GM12878 (cell line): ENCODE results near the gene LMBRD1. TPM values are rescaled to one million over a fixed set of nuclear protein-coding genes. Genes with fewer than 3 reads are reported as not detected.

Experiments used
- ATAC-seq: fragments of 200-7000 bp; cut with Tn5 transposase; 3 replicates; pipeline ENCODE4 v1.9.1; 2020; ENCODE audit warnings: mild to moderate bottlenecking, moderate library complexity
- BruUV-seq: library from RNA; stranded (reverse); fragments of 400-500 nt; replicated peaks from 2 replicates; lab custom pipeline; 2021; lab: Mats Ljungman, UMichigan
- CTCF ChIA-PET: fragments of 300-600 bp; sonication (Branson Sonifier 250); formaldehyde crosslinking; extraction: SDS; loops from one replicate; lab custom pipeline; 2021; ENCODE audit warnings: inconsistent platforms; lab: Yijun Ruan, JAX
- POLR2A ChIA-PET: fragments of 350-600 bp; formaldehyde crosslinking; extraction: SDS; loops from one replicate; lab custom pipeline; 2021; ENCODE audit warnings: inconsistent platforms; lab: Charles Lee
- RAD21 ChIA-PET: fragments of 300-600 bp; sonication (Branson Sonifier 250); formaldehyde crosslinking; loops from one replicate; lab custom pipeline; 2023; ENCODE audit warnings: antibody characterized with exemption; ENCODE audit not compliant: unreplicated experiment; lab: Charles Lee
- SMC1A ChIA-PET: fragments of 300-600 bp; sonication (Branson Sonifier 250); formaldehyde crosslinking; loops from one replicate; lab custom pipeline; 2023; ENCODE audit not compliant: unreplicated experiment, uncharacterized antibody; lab: Charles Lee
- DNase-seq: peaks from one replicate; pipeline ENCODE4 v3.0.0-alpha.2; 2011; ENCODE audit warnings: low read depth, low spot score
- FAIRE-seq: peaks from 3 replicates; lab custom pipeline; 2011; peaks lifted over from hg19 to GRCh38; lab: Jason Lieb, UNC
- H2AFZ ChIP-seq: 2 replicates; pipeline ENCODE4 v1.6.0; 2011; ENCODE audit warnings: low read depth, low read length, control low read depth; ENCODE audit not compliant: control insufficient read depth
- H3K27ac ChIP-seq: 2 replicates; pipeline ENCODE4 v1.5.1; 2011; ENCODE audit warnings: control low read depth; ENCODE audit not compliant: control insufficient read depth, insufficient read depth
- H3K27me3 ChIP-seq, 2 experiments: replicated peaks in 1 of 2; 2 replicates each; pipeline versions ENCODE4 v1.6.0 to v1.6.1; 2011; ENCODE audit warnings: low read length in 1 of 2; ENCODE audit not compliant: control insufficient read depth in 2 of 2, insufficient read depth in 2 of 2
- H3K36me3 ChIP-seq, 2 experiments: 2 replicates each; pipeline ENCODE4 v1.5.1; 2011; ENCODE audit warnings: low read length in 1 of 2; ENCODE audit not compliant: control insufficient read depth in 2 of 2, insufficient read depth in 2 of 2
- H3K4me1 ChIP-seq: 2 replicates; pipeline ENCODE4 v1.6.1; 2011; ENCODE audit warnings: mild to moderate bottlenecking, low read length, moderate library complexity, mixed read lengths; ENCODE audit not compliant: control insufficient read depth, insufficient read depth
- H3K4me2 ChIP-seq: 2 replicates; pipeline ENCODE4 v1.6.0; 2011; ENCODE audit warnings: control low read depth; ENCODE audit not compliant: control insufficient read depth, insufficient read depth
- H3K4me3 ChIP-seq: fragments of 200-600 bp; sonication (generic); 2 replicates; pipeline ENCODE4 v1.5.1; 2016
- H3K79me2 ChIP-seq: 2 replicates; pipeline ENCODE4 v1.6.0; 2011; ENCODE audit warnings: low read length; ENCODE audit not compliant: control insufficient read depth, insufficient read depth
- H3K9ac ChIP-seq: 2 replicates; pipeline ENCODE4 v1.8.0; 2011; ENCODE audit warnings: low read length, control low read depth, mixed read lengths; ENCODE audit not compliant: control insufficient read depth, insufficient read depth
- H3K9me3 ChIP-seq: replicated peaks from 3 replicates; pipeline ENCODE4 v1.5.1; 2011; ENCODE audit warnings: mild to moderate bottlenecking, low read length; ENCODE audit not compliant: control insufficient read depth, insufficient read depth
- H4K20me1 ChIP-seq: 2 replicates; pipeline ENCODE4 v1.6.0; 2011; ENCODE audit not compliant: control insufficient read depth, insufficient read depth
- CEBPB ChIP-seq, 2 experiments: fragments of 150-350 bp in 1 of 2; IDR thresholded peaks; 2 replicates each; pipeline ENCODE4 v1.6.1; 2012 to 2014; ENCODE audit warnings: low read depth in 2 of 2, low read length in 2 of 2, borderline replicate concordance in 1 of 2, inconsistent platforms in 1 of 2
- EED ChIP-seq: sonication (generic); IDR thresholded peaks from 2 replicates; pipeline ENCODE4 v1.6.1; 2016; ENCODE audit warnings: antibody characterized with exemption, low read depth
- HDAC6 ChIP-seq: fragments of 200-600 bp; sonication (generic); IDR thresholded peaks from one replicate; pipeline ENCODE4 v1.8.0; 2017; ENCODE audit warnings: antibody characterized with exemption; ENCODE audit not compliant: unreplicated experiment
- NRF1 ChIP-seq: conservative IDR thresholded peaks from 2 replicates; pipeline ENCODE4 v1.6.1; 2011; ENCODE audit warnings: mild to moderate bottlenecking, low read depth, low read length, improper control_type of control experiment
- RELA ChIP-seq: fragments of 450-650 bp; IDR thresholded peaks from 2 replicates; pipeline ENCODE4 v1.8.0; 2014; ENCODE audit warnings: borderline replicate concordance; ENCODE audit not compliant: partially characterized antibody
- RUNX3 ChIP-seq: IDR thresholded peaks from 2 replicates; pipeline ENCODE4 v1.6.1; 2012; ENCODE audit warnings: low read length, inconsistent platforms
- TCF12 ChIP-seq: IDR thresholded peaks from 2 replicates; pipeline ENCODE4 v1.6.1; 2011; ENCODE audit warnings: low read depth, mild to moderate bottlenecking, low read length
- ZNF207 ChIP-seq: fragments of 450-650 bp; IDR thresholded peaks from 2 replicates; pipeline ENCODE4 v1.6.1; 2014; ENCODE audit warnings: antibody characterized with exemption, mild to moderate bottlenecking, borderline replicate concordance
- ZNF384 ChIP-seq: IDR thresholded peaks from 2 replicates; pipeline ENCODE4 v1.6.1; 2012; ENCODE audit warnings: low read depth, mild to moderate bottlenecking, low read length, improper control_type of control experiment, borderline replicate concordance
- WGBS: methylation state at CpG from one replicate; pipeline ENCODE4 v1.1.6; 2016; ENCODE audit warnings: low lambda C conversion rate; ENCODE audit not compliant: insufficient replicate concordance, insufficient coverage; ENCODE audit errors: missing lambda C conversion rate; 5-methylcytosine and 5-hydroxymethylcytosine counted together
- in situ Hi-C: fragments of 300-500 bp; cut with MboI; formaldehyde crosslinking; loops from 9 replicates; pipeline ENCODE4 v1.14.3; 2018; ENCODE audit warnings: mixed read lengths
- intact Hi-C: fragments of 100-400 bp; cut with micrococcal nuclease; formaldehyde crosslinking; loops from one replicate; pipeline ENCODE4 v1.14.2; 2022; ENCODE audit not compliant: unreplicated experiment
- polyA plus RNA-seq, 11 experiments: library from polyadenylated mRNA; depleted of rRNA in 4 of 11; unstranded in 6 of 11; stranded (reverse) in 5 of 11; fragments of >200 nt; fragmentation: Nextera tagmentation in 4 of 11; fragmentation: Illumina TruSeq in 1 of 11; extraction: Ambion mirVana in 4 of 11; extraction: Trizol in 1 of 11; gene quantifications; 1 replicate in 1 of 11; 2 replicates in 10 of 11; pipeline versions ENCODE4 v1.2.1 to v1.2.3, GENCODE V29; 2011 to 2016; ENCODE audit warnings: inconsistent platforms in 2 of 11, missing spikeins in 2 of 11, low read depth in 1 of 11
- total RNA-seq, 4 experiments: library from RNA; depleted of rRNA in 3 of 4; stranded (reverse); fragments of >200 nt in 3 of 4; fragmentation: Illumina TruSeq in 1 of 4; extraction: Trizol in 1 of 4; gene quantifications; 2 replicates each; pipeline versions ENCODE4 v1.2.1 to v1.2.3, GENCODE V29; 2013 to 2021
- TF ChIP-seq, protein P1 (sequence below): fragments of 450-650 bp; formaldehyde crosslinking; IDR thresholded peaks from 2 replicates; pipeline ENCODE4 v1.4.0; 2020; ENCODE audit warnings: mild to moderate bottlenecking, moderate library complexity
- TF ChIP-seq, protein P2 (sequence below): fragments of 450-650 bp; IDR thresholded peaks from 2 replicates; pipeline ENCODE4 v1.6.1; 2017; ENCODE audit warnings: mild to moderate bottlenecking, moderate library complexity

The LMBRD1 gene
- total and polyA plus RNA-seq, 10 of the 15 experiments (the other 5 are each of a cell fraction or from before 2014, with no cell fraction given), result 20.0 to 82.1 (median 27.2) TPM

DNA sequence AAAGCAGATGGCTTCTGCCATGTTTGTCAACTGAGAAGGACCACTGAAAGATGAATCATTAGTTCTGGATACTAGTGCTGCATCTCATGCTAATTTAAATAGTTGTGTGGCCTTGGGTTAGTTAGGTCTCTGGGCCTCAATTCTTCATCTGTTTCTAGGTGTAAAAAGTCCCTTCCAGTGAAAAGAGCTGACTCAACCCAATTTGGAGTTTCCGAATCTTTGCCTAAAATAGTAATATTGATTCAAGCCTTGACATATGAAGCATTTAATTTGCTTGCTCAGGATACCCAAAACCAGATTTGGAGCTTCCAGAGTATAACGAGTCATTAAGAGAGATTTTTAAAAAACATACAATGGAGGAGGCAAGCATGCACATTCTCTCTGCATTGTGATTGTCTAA, 163.9 kb downstream of the LMBRD1 start:
- Histone ChIP-seq H3K27me3 (peaks cover 0 to 2% of the 10 kb centered on the region in 2 experiments; a peak in 1 of 4 replicates), H3K27ac (no peak overlapping the region), H3K9me3 (no peaks in the 10 kb centered on the region), H3K4me3 (no peak overlapping the region), H3K4me1 (peaks cover 6% of the 10 kb centered on the region), H3K36me3 (no peaks in the 10 kb centered on the region), H3K4me2 (no peak overlapping the region), H2AFZ (no peak overlapping the region)
- intact Hi-C loops, result no loop called here
- POLR2A ChIA-PET, result no interaction called here
- FAIRE-seq (no peak), ATAC-seq (no peak)
- SMC1A ChIA-PET, result interaction anchor here (1.2 kb wide), 1 partner anchor 8 kb away, joined by 3 read pairs; no protein-coding TSS in a partner anchor
- TF ChIP-seq NRF1, result no peak
- no peak for TF ChIP-seq TCF12
- TF ChIP-seq, protein P1, sequence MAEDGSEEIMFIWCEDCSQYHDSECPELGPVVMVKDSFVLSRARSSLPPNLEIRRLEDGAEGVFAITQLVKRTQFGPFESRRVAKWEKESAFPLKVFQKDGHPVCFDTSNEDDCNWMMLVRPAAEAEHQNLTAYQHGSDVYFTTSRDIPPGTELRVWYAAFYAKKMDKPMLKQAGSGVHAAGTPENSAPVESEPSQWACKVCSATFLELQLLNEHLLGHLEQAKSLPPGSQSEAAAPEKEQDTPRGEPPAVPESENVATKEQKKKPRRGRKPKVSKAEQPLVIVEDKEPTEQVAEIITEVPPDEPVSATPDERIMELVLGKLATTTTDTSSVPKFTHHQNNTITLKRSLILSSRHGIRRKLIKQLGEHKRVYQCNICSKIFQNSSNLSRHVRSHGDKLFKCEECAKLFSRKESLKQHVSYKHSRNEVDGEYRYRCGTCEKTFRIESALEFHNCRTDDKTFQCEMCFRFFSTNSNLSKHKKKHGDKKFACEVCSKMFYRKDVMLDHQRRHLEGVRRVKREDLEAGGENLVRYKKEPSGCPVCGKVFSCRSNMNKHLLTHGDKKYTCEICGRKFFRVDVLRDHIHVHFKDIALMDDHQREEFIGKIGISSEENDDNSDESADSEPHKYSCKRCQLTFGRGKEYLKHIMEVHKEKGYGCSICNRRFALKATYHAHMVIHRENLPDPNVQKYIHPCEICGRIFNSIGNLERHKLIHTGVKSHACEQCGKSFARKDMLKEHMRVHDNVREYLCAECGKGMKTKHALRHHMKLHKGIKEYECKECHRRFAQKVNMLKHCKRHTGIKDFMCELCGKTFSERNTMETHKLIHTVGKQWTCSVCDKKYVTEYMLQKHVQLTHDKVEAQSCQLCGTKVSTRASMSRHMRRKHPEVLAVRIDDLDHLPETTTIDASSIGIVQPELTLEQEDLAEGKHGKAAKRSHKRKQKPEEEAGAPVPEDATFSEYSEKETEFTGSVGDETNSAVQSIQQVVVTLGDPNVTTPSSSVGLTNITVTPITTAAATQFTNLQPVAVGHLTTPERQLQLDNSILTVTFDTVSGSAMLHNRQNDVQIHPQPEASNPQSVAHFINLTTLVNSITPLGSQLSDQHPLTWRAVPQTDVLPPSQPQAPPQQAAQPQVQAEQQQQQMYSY (CRISPR knock-in tag), result no peak
- no peak for TF ChIP-seq RUNX3
- TF ChIP-seq ZNF207, result no peak
- TF ChIP-seq ZNF384, result no peak
- TF ChIP-seq HDAC6, result no peak
- TF ChIP-seq EED, result no peak
- TF ChIP-seq, protein P2, sequence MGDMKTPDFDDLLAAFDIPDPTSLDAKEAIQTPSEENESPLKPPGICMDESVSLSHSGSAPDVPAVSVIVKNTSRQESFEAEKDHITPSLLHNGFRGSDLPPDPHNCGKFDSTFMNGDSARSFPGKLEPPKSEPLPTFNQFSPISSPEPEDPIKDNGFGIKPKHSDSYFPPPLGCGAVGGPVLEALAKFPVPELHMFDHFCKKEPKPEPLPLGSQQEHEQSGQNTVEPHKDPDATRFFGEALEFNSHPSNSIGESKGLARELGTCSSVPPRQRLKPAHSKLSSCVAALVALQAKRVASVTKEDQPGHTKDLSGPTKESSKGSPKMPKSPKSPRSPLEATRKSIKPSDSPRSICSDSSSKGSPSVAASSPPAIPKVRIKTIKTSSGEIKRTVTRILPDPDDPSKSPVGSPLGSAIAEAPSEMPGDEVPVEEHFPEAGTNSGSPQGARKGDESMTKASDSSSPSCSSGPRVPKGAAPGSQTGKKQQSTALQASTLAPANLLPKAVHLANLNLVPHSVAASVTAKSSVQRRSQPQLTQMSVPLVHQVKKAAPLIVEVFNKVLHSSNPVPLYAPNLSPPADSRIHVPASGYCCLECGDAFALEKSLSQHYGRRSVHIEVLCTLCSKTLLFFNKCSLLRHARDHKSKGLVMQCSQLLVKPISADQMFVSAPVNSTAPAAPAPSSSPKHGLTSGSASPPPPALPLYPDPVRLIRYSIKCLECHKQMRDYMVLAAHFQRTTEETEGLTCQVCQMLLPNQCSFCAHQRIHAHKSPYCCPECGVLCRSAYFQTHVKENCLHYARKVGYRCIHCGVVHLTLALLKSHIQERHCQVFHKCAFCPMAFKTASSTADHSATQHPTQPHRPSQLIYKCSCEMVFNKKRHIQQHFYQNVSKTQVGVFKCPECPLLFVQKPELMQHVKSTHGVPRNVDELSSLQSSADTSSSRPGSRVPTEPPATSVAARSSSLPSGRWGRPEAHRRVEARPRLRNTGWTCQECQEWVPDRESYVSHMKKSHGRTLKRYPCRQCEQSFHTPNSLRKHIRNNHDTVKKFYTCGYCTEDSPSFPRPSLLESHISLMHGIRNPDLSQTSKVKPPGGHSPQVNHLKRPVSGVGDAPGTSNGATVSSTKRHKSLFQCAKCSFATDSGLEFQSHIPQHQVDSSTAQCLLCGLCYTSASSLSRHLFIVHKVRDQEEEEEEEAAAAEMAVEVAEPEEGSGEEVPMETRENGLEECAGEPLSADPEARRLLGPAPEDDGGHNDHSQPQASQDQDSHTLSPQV, result no peak
- no peak for TF ChIP-seq RELA
- TF ChIP-seq CEBPB (IDR thresholded peaks at IDR 0.05; ENCODE audit: borderline replicate concordance in 1 of 2, low read depth in 2 of 2, low read length in 2 of 2), result no peak
- TF ChIP-seq, all 136 proteins: peak for 0
- BruUV-seq, result no TSS peak
- H3K79me2 ChIP-seq, result no peaks in the 10 kb centered on the region
- DNase-seq, result no peak
- ChIA-PET RAD21 (no interaction called here), CTCF (interaction anchor here (0.6 kb wide), 1 partner anchor 244 kb away, joined by 4 read pairs; no protein-coding TSS in a partner anchor)
- H3K9ac ChIP-seq, result no peak overlapping the region
- 45% methylated on average over 2 of the region's 2 CpGs for WGBS
- in situ Hi-C loops, result no loop called here
- no peaks in the 10 kb centered on the region for H4K20me1 ChIP-seq
